ENCODE results near the gene TACSTD2. TPM values are rescaled to one million over a fixed set of nuclear protein-coding genes. Genes with fewer than 3 reads are reported as not detected.
"Not testable (repeated sequence)": the region's sequence is repeated elsewhere in the genome, so short reads cannot be mapped to it uniquely, and the experiment has no call there.

TACSTD2 gene
- total RNA-seq, 1 donor from 2014 or later = not detected

- H3K4me1 Mint-ChIP-seq (ENCODE audit: low read depth, unreplicated experiment) = no peaks in the 10 kb centered on the region
- no peak overlapping the region for H3K27ac Mint-ChIP-seq (ENCODE audit: unreplicated experiment)
- DNase-seq = no peak
- TF ChIP-seq, protein P1, sequence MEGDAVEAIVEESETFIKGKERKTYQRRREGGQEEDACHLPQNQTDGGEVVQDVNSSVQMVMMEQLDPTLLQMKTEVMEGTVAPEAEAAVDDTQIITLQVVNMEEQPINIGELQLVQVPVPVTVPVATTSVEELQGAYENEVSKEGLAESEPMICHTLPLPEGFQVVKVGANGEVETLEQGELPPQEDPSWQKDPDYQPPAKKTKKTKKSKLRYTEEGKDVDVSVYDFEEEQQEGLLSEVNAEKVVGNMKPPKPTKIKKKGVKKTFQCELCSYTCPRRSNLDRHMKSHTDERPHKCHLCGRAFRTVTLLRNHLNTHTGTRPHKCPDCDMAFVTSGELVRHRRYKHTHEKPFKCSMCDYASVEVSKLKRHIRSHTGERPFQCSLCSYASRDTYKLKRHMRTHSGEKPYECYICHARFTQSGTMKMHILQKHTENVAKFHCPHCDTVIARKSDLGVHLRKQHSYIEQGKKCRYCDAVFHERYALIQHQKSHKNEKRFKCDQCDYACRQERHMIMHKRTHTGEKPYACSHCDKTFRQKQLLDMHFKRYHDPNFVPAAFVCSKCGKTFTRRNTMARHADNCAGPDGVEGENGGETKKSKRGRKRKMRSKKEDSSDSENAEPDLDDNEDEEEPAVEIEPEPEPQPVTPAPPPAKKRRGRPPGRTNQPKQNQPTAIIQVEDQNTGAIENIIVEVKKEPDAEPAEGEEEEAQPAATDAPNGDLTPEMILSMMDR (IDR thresholded peaks at IDR 0.05; ENCODE audit: partially characterized antibody, unreplicated experiment) = no peak
- peaks cover 4% of the 10 kb centered on the region for H3K9me3 Mint-ChIP-seq (ENCODE audit: unreplicated experiment)
- peaks cover 17% of the 10 kb centered on the region for H3K36me3 Mint-ChIP-seq (ENCODE audit: unreplicated experiment)
- H3K4me3 Mint-ChIP-seq (ENCODE audit: unreplicated experiment) = no peak overlapping the region
- no peaks in the 10 kb centered on the region for H3K27me3 Mint-ChIP-seq (ENCODE audit: unreplicated experiment)
Measured at GRCh38 chr1:58608945-58609344, 31.9 kb upstream of the TACSTD2 start.

- no peak for DNase-seq
- no peak overlapping the region for H3K4me3 Mint-ChIP-seq (ENCODE audit: unreplicated experiment)
- peaks cover 17% of the 10 kb centered on the region for H3K36me3 Mint-ChIP-seq (ENCODE audit: unreplicated experiment)
- peaks cover 4% of the 10 kb centered on the region for H3K9me3 Mint-ChIP-seq (ENCODE audit: unreplicated experiment)
- no peaks in the 10 kb centered on the region for H3K4me1 Mint-ChIP-seq (ENCODE audit: low read depth, unreplicated experiment)
- no peak overlapping the region for H3K27ac Mint-ChIP-seq (ENCODE audit: unreplicated experiment)
- H3K27me3 Mint-ChIP-seq (ENCODE audit: unreplicated experiment) = no peaks in the 10 kb centered on the region
- TF ChIP-seq, protein P1 (IDR thresholded peaks at IDR 0.05; ENCODE audit: partially characterized antibody, unreplicated experiment) = no peak
Measured at GRCh38 chr1:58608297-58608696, 31.2 kb upstream of the TACSTD2 start.

DNA sequence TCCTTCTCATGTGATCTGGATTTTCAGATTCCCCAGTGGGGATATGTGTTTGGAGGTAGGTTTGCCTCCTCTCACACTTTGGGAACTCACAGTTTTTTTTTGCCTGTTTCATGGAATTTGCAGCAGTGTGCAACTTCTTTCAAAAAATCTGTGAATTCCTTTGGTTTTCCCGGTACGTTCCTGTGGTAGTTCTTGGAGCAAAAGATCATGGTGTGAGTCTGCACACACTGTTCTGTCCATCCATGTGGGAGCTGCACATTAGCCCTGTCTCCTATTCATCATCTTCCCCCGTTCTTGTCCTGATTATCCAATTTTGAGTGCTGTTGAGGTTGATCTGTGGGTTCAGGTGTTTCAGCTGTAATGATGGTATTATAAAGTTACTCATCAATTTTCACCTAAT, 30.3 kb upstream of the TACSTD2 start:
- Mint-ChIP-seq H3K36me3 (ENCODE audit: unreplicated experiment) (peaks cover 17% of the 10 kb centered on the region), H3K4me3 (ENCODE audit: unreplicated experiment) (no peak overlapping the region), H3K9me3 (ENCODE audit: unreplicated experiment) (peaks cover 5% of the 10 kb centered on the region), H3K27ac (ENCODE audit: unreplicated experiment) (no peak overlapping the region), H3K4me1 (ENCODE audit: low read depth, unreplicated experiment) (no peaks in the 10 kb centered on the region), H3K27me3 (ENCODE audit: unreplicated experiment) (no peaks in the 10 kb centered on the region)
- TF ChIP-seq, protein P1 (IDR thresholded peaks at IDR 0.05; ENCODE audit: partially characterized antibody, unreplicated experiment) = no peak
- DNase-seq = no peak

DNA sequence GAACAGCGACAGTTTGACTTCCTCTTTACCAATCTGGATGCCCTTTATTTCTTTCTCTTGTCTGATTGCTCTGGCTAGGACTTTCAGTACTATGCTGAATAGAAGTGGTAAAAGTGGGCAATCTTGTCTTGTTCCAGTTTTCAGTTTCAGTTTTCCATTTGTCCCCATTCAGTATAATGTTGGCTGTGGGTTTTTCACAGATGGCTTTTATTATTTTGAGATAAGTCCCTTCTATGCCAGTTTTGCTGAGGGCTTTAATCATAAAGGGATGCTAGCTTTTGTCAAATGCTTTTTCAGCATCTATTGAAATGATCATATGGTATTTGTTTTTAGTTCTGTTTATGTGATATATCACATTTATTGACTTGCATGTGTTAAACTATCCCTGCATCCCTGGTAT, 24.9 kb upstream of the TACSTD2 start:
- H3K4me1 Mint-ChIP-seq (ENCODE audit: low read depth, unreplicated experiment) = peaks cover 15% of the 10 kb centered on the region
- not testable (repeated sequence) for DNase-seq; H3K4me3 Mint-ChIP-seq (ENCODE audit: unreplicated experiment); H3K27me3 Mint-ChIP-seq (ENCODE audit: unreplicated experiment); H3K9me3 Mint-ChIP-seq (ENCODE audit: unreplicated experiment); H3K27ac Mint-ChIP-seq (ENCODE audit: unreplicated experiment)
- H3K36me3 Mint-ChIP-seq (ENCODE audit: unreplicated experiment) = peaks cover 30% of the 10 kb centered on the region

- DNase-seq = no peak
- Mint-ChIP-seq H3K27ac (ENCODE audit: unreplicated experiment) (no peak overlapping the region), H3K9me3 (ENCODE audit: unreplicated experiment) (peaks cover 5% of the 10 kb centered on the region), H3K36me3 (ENCODE audit: unreplicated experiment) (peaks cover 17% of the 10 kb centered on the region), H3K4me3 (ENCODE audit: unreplicated experiment) (no peak overlapping the region), H3K4me1 (ENCODE audit: low read depth, unreplicated experiment) (peaks cover 17% of the 10 kb centered on the region), H3K27me3 (ENCODE audit: unreplicated experiment) (peaks cover 5% of the 10 kb centered on the region)
- TF ChIP-seq, protein P1 (IDR thresholded peaks at IDR 0.05; ENCODE audit: partially characterized antibody, unreplicated experiment) = no peak
Measured at GRCh38 chr1:58597996-58598395, 20.9 kb upstream of the TACSTD2 start.

DNA sequence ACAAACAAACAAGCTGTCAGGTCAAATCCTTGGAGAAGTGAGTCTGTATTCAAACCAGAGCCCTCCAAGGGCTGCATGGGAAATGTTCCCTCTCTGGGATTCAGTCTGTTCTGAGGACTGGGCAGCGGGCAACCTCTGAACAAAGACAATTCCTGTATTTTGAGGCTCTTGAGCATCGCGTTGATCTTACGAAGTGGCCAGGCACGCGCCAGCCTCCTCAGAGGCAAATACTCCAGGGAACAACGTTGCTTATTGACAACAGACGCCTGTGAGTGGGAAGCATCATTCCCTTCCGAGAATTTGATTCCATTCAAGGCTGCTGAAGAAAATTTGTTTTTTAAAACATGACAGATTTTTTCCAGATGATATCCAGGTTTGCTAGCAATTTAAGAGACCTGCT, 20.0 kb upstream of the TACSTD2 start:
- peaks cover 3% of the 10 kb centered on the region for H3K9me3 Mint-ChIP-seq (ENCODE audit: unreplicated experiment)
- H3K27me3 Mint-ChIP-seq (ENCODE audit: unreplicated experiment) = peaks cover 5% of the 10 kb centered on the region
- H3K4me1 Mint-ChIP-seq (ENCODE audit: low read depth, unreplicated experiment) = peaks cover 20% of the 10 kb centered on the region
- H3K4me3 Mint-ChIP-seq (ENCODE audit: unreplicated experiment) = no peak overlapping the region
- H3K27ac Mint-ChIP-seq (ENCODE audit: unreplicated experiment) = no peak overlapping the region
- peaks cover 15% of the 10 kb centered on the region for H3K36me3 Mint-ChIP-seq (ENCODE audit: unreplicated experiment)
- peak; percentile 29 for DNase-seq
- TF ChIP-seq, protein P1 (IDR thresholded peaks at IDR 0.05; ENCODE audit: partially characterized antibody, unreplicated experiment) = no peak
